NK-92 treated with Interleukin-12 subunit alpha and Interleukin-12 subunit beta, amount 100 ng/mL, for 24 hours (cell line): ENCODE results near the gene TNS2.
"Not testable (repeated sequence)": the region's sequence is repeated elsewhere in the genome, so short reads cannot be mapped to it uniquely, and the experiment has no call there.

Experiments
- DNase-seq: peaks from one replicate; lab custom pipeline; 2025; lab: John Stamatoyannopoulos, UW

TNS2 gene, protein sequence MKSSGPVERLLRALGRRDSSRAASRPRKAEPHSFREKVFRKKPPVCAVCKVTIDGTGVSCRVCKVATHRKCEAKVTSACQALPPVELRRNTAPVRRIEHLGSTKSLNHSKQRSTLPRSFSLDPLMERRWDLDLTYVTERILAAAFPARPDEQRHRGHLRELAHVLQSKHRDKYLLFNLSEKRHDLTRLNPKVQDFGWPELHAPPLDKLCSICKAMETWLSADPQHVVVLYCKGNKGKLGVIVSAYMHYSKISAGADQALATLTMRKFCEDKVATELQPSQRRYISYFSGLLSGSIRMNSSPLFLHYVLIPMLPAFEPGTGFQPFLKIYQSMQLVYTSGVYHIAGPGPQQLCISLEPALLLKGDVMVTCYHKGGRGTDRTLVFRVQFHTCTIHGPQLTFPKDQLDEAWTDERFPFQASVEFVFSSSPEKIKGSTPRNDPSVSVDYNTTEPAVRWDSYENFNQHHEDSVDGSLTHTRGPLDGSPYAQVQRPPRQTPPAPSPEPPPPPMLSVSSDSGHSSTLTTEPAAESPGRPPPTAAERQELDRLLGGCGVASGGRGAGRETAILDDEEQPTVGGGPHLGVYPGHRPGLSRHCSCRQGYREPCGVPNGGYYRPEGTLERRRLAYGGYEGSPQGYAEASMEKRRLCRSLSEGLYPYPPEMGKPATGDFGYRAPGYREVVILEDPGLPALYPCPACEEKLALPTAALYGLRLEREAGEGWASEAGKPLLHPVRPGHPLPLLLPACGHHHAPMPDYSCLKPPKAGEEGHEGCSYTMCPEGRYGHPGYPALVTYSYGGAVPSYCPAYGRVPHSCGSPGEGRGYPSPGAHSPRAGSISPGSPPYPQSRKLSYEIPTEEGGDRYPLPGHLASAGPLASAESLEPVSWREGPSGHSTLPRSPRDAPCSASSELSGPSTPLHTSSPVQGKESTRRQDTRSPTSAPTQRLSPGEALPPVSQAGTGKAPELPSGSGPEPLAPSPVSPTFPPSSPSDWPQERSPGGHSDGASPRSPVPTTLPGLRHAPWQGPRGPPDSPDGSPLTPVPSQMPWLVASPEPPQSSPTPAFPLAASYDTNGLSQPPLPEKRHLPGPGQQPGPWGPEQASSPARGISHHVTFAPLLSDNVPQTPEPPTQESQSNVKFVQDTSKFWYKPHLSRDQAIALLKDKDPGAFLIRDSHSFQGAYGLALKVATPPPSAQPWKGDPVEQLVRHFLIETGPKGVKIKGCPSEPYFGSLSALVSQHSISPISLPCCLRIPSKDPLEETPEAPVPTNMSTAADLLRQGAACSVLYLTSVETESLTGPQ (N-terminal part only)

DNA sequence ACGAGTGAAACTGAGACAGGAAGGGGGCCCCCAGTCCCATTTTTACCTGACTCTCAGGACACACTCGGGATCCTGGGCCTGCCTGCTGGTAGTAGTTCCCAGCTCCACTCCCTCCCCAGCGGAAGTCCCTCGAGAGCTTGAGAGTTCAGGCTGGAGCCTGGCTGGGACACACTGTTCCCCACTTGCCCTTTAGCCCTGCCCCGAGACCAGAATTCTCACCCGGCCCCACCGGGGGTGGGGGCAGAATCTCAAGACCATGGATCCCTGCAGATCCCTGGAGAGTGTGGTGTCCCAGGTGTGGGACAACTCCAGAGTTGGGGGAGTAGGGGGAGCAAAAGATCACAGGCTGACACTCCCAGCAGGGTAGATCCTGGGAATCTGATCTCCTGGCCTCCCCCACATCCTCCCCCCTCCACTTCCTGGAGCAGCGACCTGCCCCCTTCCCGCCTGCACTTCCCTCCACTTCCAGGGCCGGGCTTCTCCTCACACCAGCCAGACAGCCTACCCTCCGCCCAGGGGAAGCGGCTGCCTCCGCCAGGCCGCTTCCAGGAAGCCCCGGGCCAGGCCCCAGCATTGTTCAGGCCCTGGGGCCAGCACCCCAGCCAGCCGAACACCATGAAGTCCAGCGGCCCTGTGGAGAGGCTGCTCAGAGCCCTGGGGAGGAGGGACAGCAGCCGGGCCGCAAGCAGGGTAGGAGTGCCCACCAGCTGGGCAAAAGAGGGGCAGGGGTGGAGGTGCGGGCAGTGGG is at the start of gene TNS2:
TSS of gene TNS2 (plus strand) at position 495 of the 748 bp plus-strand sequence. CDS start at position 616, 121 bp downstream.
- DNase-seq = no peak

DNA sequence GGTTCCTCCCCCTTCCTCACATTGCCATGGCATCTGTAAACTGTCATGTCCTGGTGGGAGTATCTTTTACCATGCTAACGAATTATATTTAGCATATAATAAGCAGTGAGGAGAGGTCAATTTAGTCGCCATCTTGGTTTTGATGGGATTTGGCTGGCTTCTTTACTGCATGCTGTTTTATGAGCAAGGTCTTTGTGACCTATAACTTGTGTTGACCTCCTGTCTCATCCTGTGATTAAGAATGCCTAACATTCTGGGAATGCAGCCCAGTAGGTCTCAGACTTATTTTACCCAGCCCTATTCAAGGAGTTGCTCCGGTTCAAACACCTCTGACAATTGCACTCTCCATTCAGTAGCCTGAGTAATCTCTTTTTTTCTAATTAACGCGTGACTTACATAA is 45.7 kb upstream of the TNS2 start:
- no peak for DNase-seq

DNA sequence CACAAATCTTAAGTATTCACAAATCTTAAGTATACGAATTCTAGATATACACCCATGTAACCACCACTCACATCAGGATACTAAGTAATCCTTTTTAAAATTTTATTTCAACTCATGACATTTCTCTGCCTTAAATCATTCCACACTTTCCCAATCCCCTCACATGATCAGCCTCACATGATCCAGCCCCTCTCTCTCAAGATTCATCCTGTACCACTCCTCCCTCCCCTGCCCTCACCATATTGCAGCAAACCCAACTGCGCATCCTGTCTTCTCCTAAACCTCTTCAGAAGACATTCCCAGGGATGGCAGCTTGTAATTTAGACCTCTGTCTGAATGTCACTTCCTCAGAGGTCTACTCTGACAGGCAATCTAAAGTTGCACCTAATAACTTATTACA is 45.3 kb upstream of the TNS2 start:
- no peak for DNase-seq

DNA sequence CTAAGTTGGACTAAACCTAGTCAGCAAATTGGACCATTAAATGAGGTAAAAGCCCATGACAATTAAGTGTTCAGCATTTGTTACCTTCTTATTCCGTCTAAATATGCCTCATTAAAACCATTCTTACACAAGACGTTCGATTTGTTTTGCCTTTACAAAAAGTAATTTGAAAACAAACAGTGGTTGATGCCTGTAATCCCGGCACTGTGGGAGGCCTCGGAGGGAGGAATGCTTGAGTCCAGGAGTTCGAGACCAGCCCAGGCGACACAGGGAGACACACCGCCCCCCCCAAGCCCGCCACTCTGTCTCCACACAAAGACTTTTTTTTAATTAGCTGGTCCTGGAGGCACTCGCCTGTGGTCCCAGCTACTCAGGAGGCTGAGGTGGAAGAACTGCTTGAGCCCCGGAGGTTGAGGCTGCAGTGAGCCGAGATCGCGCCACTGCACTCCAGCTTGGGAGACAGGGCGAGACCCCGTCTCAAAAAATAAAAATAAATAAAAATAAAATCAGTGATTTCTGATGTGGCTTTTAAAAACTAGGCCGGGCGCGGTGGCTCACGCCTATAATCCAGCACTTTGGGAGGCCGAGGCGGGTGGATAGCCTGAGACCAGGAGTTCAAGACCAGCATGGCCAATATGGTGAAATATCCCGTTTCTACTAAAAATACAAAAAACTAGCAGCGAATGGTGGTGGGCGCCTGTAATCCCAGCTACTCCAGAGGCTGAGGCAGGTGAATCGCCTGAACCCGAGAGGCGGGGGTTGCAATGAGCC is 44.5 kb upstream of the TNS2 start:
- no peak for DNase-seq

DNA sequence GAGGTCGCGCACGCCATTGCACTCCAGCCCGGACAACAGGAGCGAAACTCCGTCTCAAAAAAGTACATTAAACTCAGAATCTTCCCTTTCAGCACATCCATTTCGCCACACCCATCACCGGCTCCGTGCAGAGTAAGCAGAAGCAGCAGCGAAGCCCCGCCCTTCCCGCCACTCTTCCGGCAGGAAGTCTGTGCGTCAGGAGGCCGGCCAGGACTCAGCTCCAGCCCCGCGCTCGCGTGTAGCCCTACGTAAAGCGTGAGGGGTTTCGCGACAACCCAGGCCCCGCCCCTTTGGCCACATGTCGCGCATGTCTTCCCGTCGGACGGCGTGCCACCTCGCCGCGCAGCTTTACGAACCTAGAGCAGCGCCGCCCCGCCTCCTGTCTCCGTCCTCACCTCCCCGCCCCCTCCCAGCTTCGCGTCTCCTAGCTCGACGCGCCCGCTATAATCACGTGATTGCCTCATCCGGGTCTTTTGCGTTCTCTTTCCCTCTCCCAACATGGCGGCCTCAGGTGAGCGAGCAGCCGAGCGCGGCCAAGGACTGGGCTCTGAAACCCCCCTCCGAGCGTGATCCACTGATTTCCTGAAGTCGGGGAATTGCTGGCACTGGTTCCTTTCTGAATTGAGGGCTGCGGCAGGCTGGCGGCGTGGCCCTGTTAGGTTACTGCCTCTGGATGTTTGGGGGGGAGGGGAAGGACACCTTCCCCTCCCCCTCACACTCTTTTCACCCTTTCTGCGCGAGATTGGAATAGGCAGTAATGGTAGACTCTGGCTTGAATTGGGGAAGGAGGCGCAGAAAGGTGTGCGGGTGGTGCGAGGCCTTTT is 43.7 kb upstream of the TNS2 start, which contains the start of gene EIF4B:
TSS of gene EIF4B (plus strand) at position 471 of the 824 bp plus-strand sequence. CDS start at position 499, 28 bp downstream.
- peak; percentile 99 for DNase-seq

DNA sequence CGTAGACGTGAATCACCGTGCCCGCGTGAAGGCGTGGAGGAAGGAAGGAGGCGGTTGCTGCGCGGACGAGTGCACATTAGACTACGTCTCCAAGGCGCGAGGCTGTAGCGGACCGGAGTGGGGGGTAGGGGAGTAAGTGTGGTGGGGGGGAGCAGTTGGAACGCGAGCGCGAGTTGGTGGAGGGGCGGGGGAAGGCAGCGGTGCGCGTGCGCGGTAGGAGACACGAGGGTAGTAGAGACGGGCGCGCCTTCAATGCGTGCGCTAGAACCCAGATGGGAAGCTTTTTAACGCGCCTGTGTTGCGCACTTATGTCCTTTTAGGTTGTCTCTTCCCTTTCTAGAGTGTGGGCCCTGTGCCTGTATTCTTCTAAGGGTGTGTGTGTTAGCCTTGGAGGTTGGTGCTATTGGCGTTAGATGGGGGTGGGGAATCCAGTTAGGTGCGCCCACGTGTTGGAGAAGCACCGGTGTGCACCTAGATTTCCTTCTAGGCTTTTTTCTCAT is 43.0 kb upstream of the TNS2 start:
- peak; percentile 67 for DNase-seq

DNA sequence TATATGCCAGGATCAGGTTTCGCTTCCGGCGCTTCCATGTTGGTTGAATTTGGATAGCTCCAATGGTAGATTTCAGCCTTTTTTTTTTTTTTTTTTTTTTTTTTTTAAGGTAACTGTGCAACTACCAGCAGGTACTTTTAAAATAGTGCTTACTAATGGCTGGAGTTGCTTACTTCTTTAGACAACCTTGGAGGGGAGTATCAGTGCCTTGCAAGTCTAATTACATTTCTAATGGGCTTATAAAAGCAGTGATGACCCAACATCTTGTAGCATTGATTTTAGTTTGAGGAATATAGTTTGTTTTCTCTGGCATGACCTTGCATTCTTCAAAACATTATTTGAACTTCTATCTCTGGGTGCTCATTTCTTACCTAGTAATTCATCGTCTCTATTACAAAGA is 42.5 kb upstream of the TNS2 start:
- no peak for DNase-seq

DNA sequence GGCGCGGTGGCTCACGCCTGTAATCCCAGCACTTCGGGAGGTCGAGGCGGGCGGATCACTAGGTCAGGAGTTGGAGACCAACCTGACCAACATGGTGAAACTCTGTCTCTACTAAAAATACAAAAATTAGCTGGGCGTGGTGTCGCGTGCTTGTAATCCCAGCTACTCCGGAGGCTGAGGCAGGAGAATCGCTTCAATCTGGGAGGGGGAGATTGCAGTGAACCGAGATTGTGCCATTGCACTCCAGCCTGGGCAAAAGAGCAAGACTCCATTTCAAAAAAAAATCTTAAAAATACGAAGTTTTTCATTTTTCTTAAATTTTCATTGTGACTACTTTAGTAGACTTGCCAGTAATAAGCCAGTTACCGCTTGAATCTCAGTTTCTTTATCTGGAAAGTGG is 41.1 kb upstream of the TNS2 start:
- DNase-seq = not testable (repeated sequence)

DNA sequence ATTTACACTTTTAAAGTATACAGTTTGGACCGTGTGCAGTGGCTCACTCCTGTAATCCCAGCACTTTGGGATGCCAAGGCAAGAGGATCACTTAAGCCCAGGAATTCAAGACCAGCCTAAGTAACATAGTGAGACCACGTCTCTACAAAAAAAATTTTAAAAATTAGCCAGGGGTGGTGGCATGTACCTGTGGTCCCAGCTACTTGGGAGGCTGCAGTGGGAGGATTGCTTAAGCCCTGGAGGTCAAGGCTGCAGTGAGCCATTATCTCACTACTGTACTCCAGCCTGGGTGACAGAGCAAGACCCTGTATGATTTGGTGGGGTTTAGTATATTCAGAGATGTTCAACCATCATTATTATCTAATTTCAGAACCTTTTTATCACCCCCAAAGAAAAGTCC is 38.9 kb upstream of the TNS2 start:
- DNase-seq = no peak

DNA sequence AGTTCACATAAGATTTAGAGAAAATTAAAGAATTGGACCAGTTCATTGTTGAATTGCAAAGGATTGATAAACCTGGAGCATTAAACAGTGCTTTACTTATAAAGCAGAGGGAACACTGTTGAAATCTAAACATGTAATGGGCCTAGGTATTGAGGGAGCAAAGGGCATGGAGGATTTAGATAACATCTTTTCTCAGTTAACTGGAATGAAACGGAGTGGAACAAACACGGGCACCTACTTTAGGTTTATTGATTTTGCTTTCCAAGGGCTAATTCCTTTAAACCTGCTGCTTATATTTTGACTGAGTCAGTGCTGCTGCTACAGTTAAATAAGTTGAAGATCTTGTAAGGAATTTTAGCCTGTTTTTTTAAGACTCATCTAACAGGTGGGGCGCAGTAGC is 38.0 kb upstream of the TNS2 start:
- DNase-seq = no peak

DNA sequence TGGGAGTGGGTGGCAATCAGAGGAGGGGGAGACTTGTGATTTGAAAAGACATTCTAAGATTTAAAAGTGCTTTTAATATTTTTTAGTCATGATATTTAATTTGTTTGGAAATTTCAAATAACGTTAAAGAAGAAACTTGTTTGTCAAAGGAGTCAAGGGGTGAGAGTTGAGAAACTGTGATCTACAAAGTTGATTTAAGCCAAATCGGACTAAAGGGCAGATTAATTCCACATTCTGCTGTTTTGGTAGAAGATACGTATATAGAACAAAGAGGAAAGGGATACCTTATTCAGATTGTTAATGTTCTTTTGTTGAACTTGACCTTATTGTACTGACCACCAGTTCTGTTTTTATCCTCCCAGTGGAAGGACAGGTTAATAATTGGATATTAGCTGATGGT is 36.9 kb upstream of the TNS2 start:
- no peak for DNase-seq

DNA sequence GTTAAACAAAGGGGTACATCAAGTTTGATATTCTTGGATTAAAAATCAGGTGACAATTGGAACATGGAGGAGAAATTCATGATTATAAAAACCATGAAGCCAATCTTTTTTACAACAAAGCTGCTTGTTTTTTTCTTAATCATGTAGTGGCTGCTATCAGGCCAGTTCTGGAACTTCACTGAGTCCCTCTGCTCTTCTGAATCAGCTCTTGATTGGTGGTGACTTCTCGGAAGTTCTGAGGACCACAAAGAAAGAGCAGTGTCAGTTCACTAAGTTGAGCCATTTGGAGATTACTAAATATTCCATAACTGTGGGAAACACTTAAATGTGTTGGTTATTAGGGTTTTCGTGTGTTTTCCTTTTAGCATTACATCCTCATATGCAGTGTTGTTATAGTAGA is 35.2 kb upstream of the TNS2 start:
- DNase-seq = no peak

DNA sequence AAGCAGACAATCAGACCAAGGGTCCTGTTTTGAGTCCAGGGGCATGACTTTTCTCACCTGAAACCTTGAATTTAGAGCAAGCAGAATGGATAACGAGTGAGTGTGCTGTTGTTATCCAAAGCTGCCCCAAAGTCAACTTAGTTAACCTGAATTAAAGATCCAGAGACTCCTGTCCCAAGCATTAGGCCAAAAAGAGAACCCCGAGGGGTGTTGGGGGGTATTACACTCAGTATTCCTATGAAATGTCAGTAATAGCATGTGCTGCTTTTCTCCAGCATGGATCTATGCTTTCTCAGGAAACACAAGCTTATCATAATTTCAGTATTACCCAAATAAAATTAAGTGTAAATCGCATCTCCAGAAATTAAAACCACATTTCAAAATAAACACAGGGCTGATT is 24.6 kb upstream of the TNS2 start:
- no peak for DNase-seq

DNA sequence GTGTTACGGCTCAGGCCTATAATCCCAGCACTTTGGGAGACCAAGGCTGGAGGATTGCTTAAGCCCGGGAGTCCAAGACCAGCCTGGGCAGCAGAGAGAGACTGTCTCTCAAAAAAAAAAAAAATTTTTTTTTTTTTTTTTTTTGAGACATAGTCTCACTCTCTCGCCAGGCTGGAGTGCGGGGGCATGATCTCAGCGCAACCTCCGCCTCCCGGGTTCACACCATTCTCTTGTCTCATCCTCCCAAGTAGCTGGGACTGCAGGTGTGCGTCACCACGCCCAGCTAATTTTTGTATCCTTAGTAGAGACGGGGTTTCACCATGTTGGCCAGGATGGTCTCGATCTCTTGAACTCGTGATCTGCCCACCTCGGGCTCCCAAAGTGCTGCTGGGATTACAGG is 22.9 kb upstream of the TNS2 start:
- not testable (repeated sequence) for DNase-seq

DNA sequence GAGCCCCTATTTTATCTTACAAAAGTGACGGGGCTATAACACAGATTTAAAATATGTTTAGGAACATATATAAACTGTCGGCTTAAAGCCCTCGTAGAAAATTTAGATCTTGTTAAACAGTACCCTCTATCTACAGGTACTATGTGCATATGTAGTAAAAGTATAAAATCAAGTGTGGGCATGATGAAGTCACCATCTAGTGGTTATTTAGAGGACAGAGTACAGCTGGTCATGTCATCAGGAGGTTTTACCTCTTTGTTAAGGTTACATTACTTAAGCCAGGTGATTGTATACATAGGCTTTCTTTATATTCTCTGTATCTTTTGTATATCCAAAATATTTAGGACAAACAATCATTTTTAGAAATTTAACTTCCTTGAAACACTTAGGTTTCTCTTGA is 18.2 kb upstream of the TNS2 start:
- DNase-seq = no peak

DNA sequence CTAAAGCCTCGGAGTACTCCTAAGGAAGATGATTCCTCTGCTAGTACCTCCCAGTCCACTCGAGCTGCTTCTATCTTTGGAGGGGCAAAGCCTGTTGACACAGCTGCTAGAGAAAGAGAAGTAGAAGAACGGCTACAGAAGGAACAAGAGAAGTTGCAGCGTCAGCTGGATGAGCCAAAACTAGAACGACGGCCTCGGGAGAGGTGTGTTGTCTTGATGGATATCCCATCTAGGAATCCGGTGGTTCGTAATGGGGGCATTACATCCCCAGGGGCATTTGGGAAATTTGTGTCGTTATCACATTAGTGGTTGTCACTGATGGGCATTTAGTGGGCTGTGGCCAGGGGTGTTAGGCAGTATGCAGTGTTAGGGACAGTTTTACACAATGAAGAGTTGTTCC is 16.0 kb upstream of the TNS2 start:
- not testable (repeated sequence) for DNase-seq

DNA sequence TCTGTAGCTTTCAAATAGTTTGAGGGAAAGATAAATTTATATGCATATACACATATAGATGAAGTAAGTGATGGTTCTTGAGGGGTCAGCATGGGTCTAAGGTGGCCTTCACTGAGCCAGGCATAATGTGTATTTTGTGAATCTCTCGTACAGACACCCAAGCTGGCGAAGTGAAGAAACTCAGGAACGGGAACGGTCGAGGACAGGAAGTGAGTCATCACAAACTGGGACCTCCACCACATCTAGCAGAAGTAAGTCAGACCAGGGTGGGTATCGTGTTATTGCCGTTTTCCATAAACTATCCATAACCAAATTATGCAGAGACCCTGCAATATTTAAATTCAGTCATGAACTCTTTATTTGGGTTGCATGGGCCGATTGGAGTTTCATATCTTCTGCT is 15.4 kb upstream of the TNS2 start:
- no peak for DNase-seq

DNA sequence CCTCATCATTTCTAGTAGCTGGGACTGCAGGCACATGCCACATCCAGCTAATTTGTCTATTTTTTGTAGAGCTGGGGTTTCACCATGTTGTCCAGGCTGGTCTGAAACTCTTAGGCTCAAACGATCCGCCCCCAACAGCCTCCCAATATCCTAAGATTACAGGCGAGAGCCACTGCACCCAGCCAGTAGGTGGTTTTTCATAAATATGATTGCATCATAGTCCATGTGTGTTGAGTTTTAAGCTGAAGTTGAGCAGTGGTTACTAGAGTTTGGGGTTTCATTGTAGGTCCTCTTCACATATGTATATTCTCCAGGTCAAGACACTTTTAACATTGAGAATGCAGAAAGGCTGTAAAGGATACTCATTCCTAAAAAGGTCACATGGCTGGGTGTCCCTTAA is 13.1 kb upstream of the TNS2 start:
- no peak for DNase-seq

DNA sequence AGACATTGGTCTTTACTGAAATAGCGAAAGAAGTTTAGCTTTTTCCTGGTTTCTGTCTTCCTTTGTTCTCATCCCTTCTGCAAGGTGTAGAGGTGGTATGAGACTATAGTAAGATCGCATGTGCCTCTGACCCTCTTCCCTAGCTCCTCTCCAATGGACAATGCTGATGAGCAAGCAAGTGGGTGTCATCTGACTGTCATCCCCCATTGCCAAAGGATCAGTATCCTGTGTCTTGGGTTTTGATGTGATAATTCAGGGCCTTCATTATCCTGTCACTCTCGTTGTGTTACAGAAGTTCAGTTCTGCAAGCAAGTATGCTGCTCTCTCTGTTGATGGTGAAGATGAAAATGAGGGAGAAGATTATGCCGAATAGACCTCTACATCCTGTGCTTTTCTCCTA is 10.0 kb upstream of the TNS2 start:
- DNase-seq = no peak
